GM21360 (cell line): Measurements from ENCODE around the gene CREB5.
"Not testable (repeated sequence)": the region's sequence is repeated elsewhere in the genome, so short reads cannot be mapped to it uniquely, and the experiment has no call there.

ENCODE experiments used
- ATAC-seq: cut with Tn5 transposase; IDR thresholded peaks from one replicate; pipeline ENCODE4 v1.9.1; 2021; ENCODE audit warnings: mild to moderate bottlenecking, moderate library complexity; ENCODE audit not compliant: unreplicated experiment

The CREB5 gene

DNA sequence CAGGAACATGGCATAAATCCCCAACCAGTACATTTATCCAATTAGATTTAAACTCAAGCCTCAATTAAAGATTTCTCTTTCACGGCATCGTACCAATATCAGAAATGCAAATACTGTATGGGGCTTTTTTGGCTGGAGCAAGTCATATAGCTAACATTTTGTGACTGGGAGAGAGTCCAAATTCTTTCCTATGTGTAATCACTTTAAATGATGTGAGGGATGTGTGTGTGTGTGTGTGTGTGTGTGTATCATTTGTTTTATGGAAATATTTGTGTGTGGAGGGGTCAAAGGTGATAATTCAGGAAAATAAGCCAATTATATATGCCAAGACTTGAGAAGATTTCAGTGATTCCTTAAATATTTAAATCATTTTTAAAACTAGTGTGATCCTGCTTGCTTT is 349.2 kb downstream of the CREB5 start:
- ATAC-seq: no peak

DNA sequence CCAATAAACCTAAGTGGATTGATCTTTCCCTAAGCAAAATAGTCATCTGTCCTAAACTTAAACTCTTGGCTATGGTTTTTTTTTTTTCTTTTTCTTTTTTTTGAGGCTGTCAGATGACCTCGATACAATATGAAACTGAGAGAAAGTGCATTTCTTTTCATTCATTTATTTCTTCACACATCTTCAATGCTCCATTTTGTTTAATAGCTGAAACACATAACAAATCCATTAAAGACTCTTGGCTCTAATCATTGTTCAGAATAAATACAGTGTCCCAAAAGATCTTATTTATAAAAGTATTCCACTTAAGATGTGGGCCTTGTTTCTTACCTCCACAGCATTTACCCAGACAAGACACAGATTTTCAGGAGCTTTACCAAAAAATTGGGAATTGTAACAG is 350.3 kb downstream of the CREB5 start:
- no peak for ATAC-seq

DNA sequence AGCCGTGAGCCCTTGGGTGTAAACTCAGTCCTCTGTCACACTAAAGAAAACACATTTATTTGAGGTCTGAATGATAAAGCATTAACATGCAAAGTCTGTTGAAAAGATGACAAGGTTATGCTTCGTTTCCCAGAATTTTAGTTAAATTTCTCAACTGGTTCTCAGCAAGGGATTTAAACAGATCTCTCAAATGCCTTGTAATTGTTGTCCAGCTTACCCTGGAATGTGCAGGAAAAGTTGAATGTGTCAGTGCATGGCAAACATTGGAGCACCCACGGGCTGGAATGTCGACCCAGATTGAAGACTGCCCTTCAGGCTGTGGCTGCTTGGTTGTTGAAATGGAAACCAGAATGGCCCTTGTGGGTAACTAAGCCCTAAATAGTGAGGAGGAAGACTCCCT is 354.0 kb downstream of the CREB5 start:
- no peak for ATAC-seq

DNA sequence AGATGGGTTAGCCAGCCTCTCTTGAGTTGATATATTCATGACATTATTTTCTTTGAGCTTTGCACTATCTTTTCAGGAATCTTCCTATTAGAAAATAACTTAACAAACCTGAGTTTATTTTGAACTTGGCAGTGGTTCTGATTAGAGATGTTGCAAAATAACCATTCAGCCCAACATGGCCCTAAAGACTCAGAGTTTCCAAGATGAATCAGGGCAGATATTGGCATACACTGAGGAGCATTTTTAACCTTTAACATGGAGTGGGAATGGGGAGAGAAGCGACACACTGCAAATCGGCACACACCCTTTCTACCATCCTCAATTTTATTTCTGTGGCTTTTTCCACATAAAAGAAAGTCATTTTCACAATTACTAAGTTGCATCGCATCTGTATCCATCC is 355.0 kb downstream of the CREB5 start:
- ATAC-seq: no peak

DNA sequence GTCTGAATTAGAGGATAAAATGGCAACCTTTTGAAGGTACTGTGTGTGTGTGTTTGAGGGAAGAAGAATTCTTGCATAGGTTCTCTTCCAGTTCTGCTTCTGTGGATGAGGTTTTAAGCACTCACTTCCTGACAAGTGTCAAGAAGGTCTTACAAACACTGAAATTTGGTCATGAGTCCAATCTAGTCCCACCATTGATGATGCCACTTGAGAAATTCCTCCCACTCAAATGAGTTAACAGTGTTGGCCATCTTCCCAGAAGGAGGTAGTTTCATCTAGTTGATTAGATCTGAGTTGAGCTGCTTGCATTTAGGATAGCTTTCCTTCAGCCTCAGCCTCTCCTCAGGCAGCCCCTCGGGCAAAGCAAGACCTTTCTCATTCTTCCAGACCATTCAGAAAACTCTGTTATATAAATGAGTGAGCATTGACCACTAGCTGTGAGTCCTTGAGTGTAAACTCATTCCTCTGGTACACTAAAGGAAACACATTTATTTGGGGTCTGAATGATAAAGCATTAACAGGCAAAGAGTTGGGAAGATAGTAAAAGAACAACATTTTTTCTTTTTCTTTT is 356.3 kb downstream of the CREB5 start:
- no peak for ATAC-seq

DNA sequence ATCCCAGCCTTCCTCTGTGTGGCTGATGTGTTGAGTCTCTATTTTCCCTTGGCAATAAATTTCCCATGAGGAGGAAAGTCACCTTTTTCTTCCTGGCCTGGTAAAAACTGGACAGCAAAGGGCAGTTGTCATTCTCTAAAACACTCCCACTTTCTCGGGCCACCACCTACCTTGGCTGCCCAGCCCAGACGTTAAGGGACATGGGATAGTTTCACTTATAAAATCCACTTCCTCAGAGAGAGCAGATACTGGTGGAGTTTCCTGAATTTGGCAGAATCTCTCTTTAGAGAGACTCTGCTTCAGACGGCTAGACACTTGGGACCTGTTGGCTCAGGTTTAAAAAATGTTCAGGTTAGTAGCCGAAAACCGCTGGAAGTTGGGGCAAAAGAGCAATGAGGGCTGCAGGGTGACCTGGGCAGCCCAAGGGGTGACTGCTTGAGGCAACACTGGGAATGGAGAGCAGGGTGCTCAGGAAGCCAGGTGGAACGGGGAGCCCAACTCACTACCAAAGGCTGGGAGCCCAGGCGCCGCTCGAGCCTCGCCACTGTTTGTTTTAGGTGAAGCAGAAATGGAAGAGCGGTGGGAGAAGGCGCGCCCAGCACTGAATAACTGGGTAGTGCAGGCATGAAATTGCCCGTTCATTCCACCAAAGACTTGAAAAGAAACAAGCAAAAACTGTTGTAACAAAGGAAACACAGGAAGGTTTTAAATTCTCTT is 359.7 kb downstream of the CREB5 start:
- ATAC-seq: no peak

DNA sequence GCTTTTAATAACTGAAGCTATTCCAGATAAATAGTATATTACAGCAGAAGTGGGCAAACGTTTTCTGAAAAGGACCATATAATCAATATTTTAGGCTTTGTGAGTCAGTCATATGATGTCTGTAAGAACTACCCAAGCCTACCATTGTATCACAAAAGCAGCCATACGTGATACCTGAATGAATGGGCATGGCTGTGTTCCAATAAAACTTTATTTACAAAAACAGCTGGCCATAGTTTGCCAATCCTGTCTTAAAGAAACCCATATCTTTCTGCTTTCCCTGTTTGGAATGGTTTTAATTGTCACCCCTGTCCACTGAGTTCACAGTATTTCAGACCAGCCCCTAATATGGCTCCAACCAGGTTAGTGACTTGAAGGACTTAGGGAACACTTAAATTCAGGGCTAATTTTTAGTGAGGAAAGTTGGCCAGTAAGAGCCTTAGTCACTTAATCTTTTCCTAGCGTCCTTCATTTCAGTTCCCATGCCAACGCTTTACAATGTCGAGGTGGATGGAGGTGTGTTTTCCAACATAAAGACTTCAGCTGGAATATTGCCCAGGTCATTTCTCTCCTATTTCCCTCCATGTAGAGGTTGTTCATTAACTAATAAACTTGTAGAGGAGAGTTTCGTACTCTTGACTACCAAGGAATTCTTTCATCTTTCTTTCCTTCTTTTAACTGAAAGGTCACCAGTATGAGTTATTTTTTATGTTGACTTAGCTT is 361.3 kb downstream of the CREB5 start:
- ATAC-seq: no peak

DNA sequence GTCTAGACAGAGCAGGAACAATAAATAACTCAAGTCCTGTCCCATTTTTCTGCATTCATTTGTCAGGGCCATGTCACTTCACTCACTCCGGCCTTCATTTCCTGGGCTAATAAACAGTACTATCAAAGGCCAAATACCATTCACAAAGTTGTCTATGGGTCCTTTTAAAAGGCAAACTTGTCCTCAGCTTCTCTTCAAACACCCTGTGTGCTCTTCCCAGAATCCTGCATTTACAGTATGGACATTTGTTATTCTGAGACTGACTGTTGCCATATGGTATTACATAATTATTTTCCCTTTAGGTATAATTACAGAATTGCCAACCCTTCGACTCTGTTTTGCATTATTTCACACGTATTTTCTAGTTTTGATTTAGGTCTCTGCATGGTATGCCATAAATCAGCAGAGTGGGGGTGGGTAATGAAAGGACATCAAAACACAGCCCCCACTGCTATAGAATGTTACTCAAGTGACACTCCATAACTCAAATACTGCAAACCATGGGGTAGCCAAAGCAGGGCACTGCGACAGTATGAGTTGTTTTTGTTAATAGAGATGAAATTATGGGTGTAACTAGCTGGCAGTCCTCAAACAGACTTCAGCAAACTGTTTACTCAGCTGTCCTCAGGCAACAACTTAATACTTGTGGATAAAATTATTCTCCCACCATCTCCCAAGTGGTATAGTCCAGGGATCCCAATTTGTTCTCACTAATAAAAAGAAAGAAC is 362.1 kb downstream of the CREB5 start:
- no peak for ATAC-seq

DNA sequence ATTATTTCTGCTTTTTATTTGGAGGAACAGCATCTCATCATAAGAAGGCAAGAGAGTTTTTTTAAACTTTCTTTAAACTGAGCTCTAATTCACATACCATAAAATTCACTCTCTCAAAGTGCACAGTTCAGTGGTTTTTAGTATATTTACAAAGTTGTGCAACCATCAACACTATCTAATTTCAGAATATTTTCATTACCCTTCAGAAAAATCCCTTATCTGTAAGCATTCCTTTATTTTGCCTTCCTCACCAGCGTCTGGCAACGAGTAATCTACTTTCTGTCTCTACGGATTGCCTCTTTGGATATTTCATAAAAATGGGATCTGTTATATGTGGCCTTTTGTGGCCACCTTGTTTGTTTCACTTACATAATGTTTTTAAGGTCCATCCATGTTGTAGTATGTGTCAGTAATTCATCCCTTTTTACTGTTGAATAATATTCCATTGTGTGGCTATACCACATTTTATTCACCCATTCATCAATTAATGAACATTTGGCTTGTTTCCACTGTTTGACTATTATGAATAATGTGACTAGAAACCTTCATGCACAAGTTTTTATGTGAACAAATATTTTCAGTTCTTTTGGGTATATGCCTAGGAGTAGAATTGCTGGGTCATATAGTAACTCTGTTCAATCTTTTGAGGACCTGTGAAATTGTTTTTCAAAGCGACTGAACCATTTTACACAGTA is 364.3 kb downstream of the CREB5 start:
- ATAC-seq: no peak

DNA sequence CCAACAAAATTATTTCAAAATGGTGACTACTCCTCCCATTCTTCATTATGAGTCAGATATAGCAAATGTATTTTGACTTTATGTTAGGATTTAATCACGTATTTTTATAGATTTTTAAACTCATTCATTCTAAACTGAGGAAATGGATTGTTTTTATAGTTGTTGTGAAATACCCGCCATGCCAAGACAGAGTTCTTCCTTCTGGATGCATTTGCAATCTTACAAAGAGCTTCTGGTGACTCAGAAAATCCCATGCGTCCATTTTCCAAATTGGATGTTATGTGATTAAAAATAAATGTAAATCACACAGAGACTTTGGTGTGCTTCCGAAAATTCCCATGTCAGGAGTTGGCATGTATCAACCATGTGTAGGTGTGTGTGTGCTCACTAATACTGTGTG is 366.5 kb downstream of the CREB5 start:
- no peak for ATAC-seq

DNA sequence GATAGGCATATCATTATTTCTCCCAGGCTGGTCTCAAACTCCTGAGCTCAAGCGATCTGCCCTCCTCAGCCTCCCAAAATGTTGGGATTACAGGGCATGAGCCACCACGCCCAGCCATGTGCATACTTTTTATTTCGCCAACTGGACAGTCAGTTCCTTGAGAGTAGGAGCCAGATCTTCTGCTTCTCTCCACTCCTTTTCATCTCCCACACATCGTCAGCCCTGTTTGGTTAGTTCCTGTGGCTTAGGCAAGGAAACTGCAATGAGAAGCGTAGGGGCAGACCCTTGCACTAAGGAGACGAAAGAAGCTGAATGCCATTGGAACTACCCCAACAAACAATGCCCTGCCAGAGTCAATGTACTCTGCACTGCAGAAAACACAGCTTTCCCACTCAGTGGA is 367.6 kb downstream of the CREB5 start:
- no peak for ATAC-seq

DNA sequence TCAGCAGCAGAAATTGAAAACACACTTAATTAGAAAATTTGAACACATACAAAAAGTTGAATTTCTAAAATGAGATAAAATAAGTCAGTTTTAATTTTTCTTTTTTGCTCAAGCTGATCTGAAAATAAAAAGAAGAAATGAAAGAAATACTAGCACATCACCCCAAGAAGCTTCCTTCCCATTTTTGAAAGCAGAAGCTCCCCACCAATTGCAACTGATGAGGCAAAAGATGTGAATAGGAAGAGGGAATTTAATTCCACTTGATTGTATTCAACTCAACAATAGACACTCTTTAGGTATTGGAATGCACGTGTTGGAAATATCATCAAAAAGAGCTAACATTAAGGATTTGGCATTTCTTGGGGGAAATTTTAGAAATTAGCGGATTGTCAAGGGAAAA is 370.0 kb downstream of the CREB5 start:
- ATAC-seq: no peak

DNA sequence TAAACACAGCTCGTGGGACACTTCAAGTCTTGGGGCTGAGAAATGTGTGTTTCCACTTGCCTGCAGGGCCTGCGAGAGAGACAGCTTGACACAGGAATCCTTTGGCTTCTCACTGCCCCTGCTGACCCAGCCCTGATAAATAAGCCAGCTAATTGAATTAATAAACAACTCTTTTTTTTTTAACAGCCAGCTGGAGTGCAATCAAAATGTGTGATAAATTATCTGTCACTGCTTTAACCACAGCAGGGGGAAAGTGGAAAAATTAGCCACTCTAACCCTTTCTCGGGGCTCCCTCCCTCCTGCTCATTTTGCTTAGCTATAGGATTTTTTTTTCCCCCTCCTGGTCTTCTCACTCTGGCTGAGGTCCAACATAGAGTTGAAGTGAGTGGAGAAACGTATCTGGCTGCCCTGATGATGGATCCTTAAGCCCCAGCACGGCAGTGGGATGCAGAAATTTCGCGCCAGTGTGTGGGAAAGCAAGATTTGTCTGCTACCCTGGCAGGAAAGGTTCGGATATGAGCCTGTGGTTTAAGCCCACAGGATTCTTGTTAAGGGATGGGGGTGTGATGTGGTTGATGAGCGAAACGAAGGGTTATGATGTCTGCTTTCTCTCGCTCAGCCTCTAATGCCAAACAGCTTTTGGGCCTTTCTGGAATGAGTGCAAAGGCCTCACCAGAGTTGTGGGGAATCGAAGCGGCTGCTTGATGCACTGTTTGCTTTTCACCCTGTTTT is 372.0 kb downstream of the CREB5 start:
- ATAC-seq: no peak

DNA sequence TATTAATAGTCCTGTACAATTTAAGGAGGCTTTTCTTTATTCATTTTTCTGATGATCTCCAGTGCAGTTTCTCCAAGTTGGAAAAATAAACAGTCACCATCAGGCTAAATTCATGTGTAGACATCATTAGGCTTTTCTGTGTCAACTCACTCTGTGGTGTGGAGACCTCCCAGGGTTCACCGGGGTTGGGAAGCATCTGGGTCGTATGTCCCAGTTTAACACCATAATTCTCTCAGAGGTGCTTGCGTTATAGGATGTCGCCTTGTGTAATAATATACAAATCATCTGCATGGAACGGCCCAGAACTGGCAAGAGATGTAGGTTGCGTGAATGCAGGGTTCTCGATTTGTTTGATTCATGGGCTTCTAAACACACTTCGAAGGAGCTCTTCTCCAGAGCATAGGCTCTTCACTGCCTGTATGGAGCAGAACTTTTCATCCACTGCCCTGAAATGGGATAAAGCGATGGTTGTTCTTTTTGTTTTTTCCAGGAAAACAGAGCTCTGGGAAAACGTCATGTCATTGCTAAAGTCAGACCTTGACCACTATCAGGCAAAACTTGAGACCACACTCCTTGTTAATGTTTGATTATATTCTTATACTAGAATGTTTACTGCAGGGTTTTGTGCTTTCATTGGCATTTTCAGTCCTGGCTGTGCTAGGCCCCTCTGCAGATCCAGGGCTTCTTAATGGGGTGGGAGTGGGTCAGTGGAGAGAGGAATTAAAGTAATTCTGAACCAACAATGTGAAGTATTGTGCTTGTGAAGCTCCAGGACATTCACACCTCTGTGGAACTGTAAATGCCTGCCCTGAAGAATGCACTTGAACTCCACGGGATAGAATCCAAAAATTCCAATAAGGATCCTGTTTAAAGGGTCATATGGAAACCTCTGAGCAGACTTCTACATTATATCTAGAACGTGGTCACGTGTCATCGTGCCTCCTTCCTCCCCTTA is 373.0 kb downstream of the CREB5 start:
- ATAC-seq: no peak

DNA sequence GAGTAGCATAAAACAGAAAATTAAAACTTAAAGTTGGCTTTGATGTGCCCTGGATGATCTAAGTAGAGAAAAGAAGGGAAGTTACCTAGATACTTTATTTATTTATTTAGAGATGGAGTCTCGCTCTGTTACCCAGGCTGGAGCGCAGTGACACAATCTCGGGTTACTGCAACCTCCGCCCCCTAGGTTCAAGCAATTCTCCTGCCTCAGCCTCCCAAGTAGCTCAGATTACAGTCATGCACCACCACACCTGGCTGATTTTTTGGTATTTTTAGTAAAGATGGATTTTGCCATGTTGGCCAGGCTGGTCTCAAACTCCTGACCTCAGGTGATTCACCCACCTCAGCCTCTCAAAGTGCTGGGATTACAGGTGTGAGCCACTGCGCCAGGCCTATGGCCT is 373.8 kb downstream of the CREB5 start:
- not testable (repeated sequence) for ATAC-seq

DNA sequence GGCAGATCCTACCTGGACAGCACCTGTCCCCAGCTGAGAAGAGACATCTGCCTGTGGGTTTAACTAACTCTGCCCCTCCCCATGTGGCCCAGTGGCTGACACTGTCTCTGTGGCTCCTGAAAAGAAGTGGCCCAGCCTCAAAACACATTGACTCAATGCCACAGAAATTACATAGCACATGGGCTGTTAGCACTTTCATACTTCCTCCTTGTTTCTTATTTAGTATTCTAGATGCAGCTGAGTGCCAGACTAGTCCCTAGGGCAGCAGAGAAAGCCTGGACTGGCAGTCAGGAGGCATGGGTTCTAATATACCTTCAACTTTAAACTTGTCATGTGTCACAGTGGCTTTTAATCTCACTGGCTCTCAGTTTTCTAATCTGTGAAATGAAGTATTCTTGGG is 374.8 kb downstream of the CREB5 start:
- no peak for ATAC-seq

DNA sequence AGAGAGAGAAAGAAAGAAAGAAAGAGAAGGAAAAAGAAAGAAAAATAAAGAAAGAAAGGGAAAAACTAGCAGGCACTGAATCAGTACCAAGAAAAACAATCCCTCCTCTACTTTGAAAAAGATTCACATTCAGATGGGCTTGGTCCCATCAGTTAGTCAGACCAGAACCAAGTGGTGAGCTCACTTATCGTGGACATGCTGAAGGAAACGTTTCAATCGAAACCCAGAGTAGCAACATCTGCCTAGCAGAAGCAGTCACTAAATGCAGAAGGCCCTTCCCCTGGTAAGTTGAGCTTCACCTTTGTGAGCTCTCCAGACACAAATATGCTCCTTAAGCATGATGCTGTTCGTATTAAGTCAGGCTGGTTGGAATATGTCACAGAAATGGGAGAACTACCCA is 378.1 kb downstream of the CREB5 start:
- ATAC-seq: no peak

DNA sequence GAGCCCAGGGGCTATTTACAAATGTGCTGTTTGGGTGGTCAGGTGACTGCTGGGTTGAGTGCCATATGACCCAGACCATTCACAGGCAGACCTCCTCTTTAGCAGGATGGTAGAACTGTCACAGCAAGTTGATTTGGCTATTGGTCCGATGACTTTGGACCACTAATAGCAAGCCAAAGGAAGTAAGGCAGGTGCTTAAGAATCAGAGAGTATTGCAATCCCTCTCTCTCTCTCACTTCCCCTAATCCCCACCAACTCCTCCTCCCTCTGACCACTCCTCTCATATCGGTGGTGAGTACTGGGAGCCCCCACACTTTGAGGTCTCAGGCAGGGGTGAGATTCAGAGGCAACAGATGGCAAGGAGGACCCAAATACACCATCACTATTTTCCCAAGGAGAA is 380.5 kb downstream of the CREB5 start:
- no peak for ATAC-seq

DNA sequence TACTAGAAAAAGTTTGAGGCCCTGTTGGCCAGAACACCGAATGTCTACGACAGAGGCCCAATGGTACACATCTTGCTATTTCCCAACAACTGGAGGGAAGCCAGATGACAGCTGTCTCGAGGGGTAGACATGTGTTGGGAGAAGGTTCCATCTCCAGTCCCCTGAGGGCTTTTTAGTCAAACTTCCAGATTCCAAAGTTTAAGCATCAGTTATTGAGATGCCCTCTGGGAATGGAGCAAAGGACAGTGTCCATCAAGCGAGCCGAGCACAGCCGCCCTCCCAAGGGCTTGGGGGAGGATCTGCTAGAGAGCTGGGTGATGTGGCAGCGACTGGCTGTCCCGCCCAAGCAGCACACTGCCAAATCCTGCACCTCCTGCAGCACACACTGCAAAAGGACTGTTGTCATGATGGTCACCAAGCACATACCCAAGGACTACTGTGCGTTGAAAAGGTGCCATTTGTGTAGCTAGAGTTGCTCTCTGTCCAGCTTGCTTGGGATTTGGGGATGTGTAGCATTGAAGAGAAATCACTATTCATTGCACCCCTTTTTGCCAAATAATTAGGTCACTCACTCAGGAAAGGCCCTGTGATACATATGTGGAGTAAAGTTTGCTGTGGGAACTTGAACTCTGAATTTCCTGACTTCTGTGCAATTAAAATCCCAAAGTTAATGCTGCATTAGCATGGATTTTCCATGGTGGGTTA is 381.2 kb downstream of the CREB5 start:
- no peak for ATAC-seq
